Activated CD4-positive, alpha-beta T cell treated with anti-CD3 and anti-CD28 coated beads, Interleukin-2, Interleukin-4, amounts not matched to agents 100 ng/mL and 50 ng/mL, durations not matched to agents 16 hours and 8 hours (primary cell): ENCODE measurements around the gene FRAT2.
"Not testable (repeated sequence)": the region's sequence is repeated elsewhere in the genome, so short reads cannot be mapped to it uniquely, and the experiment has no call there.

Experiments used
- DNase-seq: peaks from one replicate; pipeline ENCODE4 v3.0.0-alpha.2; 2020; ENCODE audit warnings: low spot score

FRAT2 gene

DNA sequence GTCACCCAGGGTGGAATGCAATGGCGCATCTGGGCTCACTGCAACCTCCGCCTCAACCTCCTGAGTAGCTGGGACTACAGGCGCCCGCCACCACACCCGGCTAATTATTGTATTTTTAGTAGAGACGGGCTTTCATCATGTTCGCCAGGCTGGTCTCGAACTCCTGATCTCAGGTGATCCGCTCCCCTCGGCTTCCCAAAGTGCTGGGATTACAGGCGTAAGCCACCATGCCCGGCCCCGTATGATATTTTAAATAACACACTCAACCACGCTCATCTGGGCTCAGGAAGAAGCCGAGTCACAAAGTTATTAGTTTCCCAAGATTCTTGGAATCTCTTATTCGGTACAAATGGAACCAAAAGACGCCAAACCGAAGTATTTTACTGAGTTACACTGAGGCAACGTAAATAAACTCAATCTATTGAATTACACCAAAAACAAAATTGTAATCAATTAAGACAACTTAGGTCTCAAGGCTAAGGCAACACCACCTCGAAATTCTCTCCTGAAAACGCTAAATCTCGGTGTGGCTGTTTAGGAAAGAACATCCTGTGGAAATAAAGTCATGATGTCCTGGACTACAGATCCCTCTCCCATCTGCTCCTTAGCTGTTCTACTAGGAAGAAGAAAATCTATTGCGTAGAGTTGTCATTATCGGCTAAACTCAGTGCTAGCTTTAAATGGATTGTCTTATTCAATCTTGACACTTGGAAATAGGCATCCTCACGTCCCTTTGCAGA lies 43.0 kb downstream of the FRAT2 start:
- no peak for DNase-seq

DNA sequence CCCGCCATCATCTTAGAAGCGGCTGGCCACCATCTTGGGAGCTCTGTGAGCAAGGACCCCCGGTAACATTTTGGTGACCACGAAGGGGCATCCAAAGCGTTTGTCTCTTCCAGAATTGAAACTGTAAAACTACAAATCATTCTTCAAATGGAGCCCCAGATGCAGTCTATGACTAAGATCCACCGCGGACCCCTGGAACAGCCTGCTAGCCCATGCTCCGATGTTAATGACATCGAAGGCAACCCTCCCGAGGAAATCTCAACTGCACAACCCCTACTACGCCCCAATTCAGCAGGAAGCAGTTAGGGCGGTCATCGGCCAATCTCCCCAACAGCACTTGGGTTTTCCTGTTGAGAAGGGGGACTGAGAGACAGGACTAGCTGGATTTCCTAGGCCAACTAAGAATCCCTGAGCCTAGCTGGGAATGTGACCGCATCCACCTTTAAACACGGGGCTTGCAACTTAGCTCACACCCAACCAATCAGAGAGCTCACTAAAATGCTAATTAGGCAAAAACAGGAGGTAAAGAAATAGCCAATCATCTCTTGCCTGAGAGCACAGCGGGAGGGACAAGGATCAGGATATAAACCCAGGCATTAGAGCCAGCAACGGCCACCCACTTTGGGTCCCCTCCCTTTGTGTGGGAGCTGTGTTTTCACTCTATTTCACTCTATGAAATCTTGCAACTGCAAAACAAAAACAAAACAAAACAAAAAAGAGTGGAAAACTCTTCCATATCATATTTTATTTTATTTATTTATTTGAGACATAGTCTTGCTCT lies 43.8 kb downstream of the FRAT2 start:
- not testable (repeated sequence) for DNase-seq

DNA sequence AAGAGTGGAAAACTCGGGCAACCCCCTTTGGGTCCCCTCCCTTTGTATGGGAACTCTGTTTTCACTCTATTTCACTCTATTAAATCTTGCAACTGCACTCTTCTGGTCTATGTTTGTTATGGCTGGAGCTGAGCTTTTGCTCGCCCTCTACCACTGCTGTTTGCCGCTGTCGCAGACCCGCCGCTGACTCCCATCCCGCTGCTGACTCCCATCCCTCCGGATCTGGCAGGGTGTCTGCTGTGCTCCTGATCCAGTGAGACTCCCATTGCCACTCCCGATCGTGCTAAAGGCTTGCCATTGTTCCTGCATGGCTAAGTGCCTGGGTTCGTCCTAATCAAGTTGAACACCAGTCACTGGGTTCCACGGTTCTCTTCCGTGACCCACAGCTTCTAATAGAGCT lies 44.5 kb downstream of the FRAT2 start:
- not testable (repeated sequence) for DNase-seq
